ENCODE measurements around the gene AKNA.

AKNA gene

GRCh38 chr9:114372921-114373448, 14.8 kb downstream of the AKNA start:
- TF ChIP-seq FOXP2 (optimal IDR thresholded peaks at IDR 0.05; ENCODE audit: borderline replicate concordance, extremely low read depth, extremely low read length, insufficient read depth) (peak; percentile 13), SIN3A (IDR thresholded peaks at IDR 0.05; ENCODE audit: borderline replicate concordance, insufficient read depth, low read length) (no peak)

DNA sequence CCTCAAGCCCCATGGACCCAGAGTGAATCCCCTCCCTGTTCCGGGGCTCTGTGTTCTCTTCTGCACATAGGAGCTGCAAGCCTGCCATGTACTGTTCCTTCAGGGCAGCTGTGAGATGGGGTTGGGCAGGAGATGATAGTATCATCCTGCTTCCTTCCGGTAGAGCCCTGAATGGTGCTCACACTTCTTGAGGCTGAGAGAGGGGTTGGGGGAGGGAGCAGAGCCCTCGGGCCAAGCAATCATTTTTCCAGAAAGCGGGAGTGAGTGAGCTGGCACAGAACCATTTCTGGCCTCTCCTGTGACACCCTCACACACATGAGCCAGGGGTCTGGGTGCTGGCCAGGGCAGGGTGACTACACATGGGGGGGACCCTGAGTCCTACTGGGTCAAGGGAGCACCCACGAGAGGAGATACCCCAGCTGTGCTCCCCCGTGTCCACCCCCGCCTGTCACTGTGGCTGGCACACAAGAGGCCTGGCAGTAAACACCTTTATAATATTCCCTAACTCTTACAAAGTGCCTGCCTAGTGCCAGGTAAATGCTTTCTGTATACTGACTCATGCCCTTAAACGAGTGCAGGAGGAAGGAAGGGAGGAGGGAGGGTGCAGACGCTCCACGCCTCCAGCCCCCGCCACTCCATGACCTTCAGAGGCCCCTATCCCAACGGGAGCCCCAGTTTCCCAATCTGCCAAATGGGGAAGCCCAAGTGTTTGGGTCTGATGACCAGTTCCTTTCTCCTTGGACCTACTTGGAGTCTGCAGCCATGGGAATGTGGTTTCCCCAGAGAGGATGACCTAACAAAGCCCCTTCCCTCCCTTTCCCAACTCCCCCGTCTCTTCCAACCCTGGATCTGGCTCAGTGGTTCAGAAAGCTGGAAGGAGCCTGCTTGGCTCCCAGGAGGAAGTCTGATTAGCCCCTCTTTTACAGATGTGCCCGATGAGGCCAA, 15.5 kb downstream of the AKNA start:
- no peak for TF ChIP-seq POLR2AphosphoS5 (IDR thresholded peaks at IDR 0.05; ENCODE audit: low read depth, low read length)
- TF ChIP-seq REST (IDR thresholded peaks at IDR 0.05; ENCODE audit: insufficient read depth in 1 of 2, low read depth in 2 of 2, low read length in 2 of 2), result no peak
- TF ChIP-seq TAF1 (IDR thresholded peaks at IDR 0.05; ENCODE audit: borderline replicate concordance, insufficient read depth, low read length), result no peak
- no peak for TF ChIP-seq SIN3A (IDR thresholded peaks at IDR 0.05; ENCODE audit: borderline replicate concordance, insufficient read depth, low read length)
- no peak for TF ChIP-seq FOXP2 (optimal IDR thresholded peaks at IDR 0.05; ENCODE audit: borderline replicate concordance, extremely low read depth, extremely low read length, insufficient read depth)

DNA sequence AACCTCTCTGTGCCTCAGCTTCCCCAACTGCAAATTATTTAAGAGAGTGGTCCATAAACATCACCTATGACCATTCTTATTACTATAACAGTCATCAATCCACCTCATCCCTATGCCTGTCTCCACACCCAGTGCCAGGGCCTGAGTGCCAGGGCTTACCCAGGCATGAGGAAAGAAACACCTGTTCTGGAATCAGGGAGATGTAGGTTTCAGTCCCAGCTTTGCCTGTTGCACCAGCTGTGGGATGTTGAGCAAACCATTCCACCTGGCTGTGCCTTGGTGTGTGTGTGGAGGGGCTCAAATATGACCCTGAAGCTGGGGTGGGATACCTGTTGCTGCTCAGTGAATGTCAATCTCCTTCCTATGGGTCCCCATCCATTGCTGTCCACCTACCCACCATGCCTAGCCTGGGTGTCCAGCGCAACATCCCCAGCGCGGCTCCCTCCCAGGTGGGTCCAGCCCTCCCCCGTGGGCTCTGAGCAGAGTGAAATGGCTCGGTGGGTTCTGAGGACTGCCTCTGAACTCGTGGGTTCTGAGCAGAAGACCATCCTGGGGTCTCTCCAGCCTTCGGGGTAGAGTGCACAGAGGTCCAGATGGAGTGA, 16.3 kb downstream of the AKNA start:
- no peak for TF ChIP-seq FOXP2 (optimal IDR thresholded peaks at IDR 0.05; ENCODE audit: borderline replicate concordance, extremely low read depth, extremely low read length, insufficient read depth)
- no peak for TF ChIP-seq SIN3A (IDR thresholded peaks at IDR 0.05; ENCODE audit: borderline replicate concordance, insufficient read depth, low read length)
- no peak for TF ChIP-seq REST (IDR thresholded peaks at IDR 0.05; ENCODE audit: insufficient read depth in 1 of 2, low read depth in 2 of 2, low read length in 2 of 2)
- TF ChIP-seq POLR2AphosphoS5 (IDR thresholded peaks at IDR 0.05; ENCODE audit: low read depth, low read length), result no peak
- TF ChIP-seq TAF1 (IDR thresholded peaks at IDR 0.05; ENCODE audit: borderline replicate concordance, insufficient read depth, low read length), result no peak

DNA sequence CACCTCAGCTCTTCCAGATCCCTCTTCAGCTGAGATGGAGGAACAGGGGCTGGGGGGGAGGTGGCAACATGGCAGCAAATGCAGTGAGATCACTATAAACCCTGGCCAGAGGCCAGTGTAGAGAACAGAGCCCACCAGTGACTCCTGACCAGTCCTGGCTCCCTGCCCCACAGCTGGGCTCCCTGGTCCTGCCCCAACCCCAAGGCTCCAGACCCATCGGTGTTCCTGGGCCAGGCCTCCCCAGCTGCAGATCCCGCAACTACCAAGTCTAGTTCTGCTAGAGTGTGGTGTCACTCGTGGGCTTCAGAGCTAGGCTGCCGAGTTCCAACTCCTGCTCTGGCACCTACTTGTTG, 16.8 kb downstream of the AKNA start:
- TF ChIP-seq TAF1 (IDR thresholded peaks at IDR 0.05; ENCODE audit: borderline replicate concordance, insufficient read depth, low read length) (no peak), POLR2AphosphoS5 (IDR thresholded peaks at IDR 0.05; ENCODE audit: low read depth, low read length) (no peak), REST (IDR thresholded peaks at IDR 0.05; ENCODE audit: insufficient read depth in 1 of 2, low read depth in 2 of 2, low read length in 2 of 2) (no peak), FOXP2 (optimal IDR thresholded peaks at IDR 0.05; ENCODE audit: borderline replicate concordance, extremely low read depth, extremely low read length, insufficient read depth) (no peak), SIN3A (IDR thresholded peaks at IDR 0.05; ENCODE audit: borderline replicate concordance, insufficient read depth, low read length) (no peak)

- TF ChIP-seq FOXP2 (optimal IDR thresholded peaks at IDR 0.05; ENCODE audit: borderline replicate concordance, extremely low read depth, extremely low read length, insufficient read depth) (no peak), REST (IDR thresholded peaks at IDR 0.05; ENCODE audit: insufficient read depth in 1 of 2, low read depth in 2 of 2, low read length in 2 of 2) (no peak), SIN3A (IDR thresholded peaks at IDR 0.05; ENCODE audit: borderline replicate concordance, insufficient read depth, low read length) (no peak), TAF1 (IDR thresholded peaks at IDR 0.05; ENCODE audit: borderline replicate concordance, insufficient read depth, low read length) (no peak), POLR2AphosphoS5 (IDR thresholded peaks at IDR 0.05; ENCODE audit: low read depth, low read length) (no peak)
These were observed 17.4 kb downstream of the AKNA start for GRCh38 chr9:114370251-114370967.

All from PFSK-1 (cell line).